IPS-NIHi7 (cell line): ENCODE data around the gene PERCC1.
A peak's percentile ranks its signal among the peaks of the same experiment; 100 is the strongest.

ENCODE experiments used
- DNase-seq: peaks from one replicate; pipeline ENCODE4 v3.0.0; 2012; ENCODE audit warnings: mixed read lengths; ENCODE audit errors: extremely low spot score

Gene PERCC1

DNA sequence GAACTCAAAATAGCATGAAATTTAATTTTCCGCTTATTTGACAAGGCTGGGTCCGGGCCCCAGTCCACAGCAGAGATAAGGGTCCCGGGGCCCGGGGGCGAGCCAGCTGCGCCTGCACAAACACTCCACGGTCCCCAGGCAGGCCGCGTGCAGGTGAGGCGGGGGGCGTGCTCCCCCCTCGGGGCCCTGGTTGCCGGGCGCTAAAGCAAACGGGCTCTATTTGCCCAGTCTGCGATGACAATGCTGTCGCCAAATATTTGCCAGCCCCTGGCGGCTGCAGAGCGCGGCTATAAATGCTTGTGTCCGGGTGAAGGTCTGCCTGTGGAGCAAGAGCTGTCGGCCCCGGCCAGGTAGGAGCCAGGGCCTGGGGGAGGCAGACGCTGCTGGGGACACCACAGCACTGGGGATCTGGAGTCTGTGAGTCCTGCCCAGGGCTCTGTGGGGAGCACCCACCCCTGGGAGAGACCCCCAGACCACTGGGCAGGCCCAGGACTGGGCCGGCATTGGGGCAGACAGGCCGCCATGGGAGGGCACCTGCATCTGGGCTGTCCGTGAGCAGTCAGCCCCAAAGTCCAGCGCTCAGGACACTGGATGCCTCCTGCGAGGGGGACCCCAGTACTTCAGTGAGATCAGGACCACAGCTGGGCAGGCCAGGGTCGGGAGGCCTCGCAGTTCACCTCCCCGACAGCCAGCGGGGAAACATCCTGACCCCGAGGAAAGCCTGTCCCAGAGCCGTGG lies at the start of gene PERCC1:
PERCC1 (plus strand) TSS at position 320 of the 738 bp plus-strand sequence. CDS start 1,516 bp downstream, outside the sequence.
- no peak for DNase-seq

GRCh38 chr16:1381612-1382406 lies 49.1 kb upstream of the PERCC1 start:
- DNase-seq: no peak

- no peak for DNase-seq
These were observed 47.3 kb upstream of the PERCC1 start for GRCh38 chr16:1383556-1383955.

DNA sequence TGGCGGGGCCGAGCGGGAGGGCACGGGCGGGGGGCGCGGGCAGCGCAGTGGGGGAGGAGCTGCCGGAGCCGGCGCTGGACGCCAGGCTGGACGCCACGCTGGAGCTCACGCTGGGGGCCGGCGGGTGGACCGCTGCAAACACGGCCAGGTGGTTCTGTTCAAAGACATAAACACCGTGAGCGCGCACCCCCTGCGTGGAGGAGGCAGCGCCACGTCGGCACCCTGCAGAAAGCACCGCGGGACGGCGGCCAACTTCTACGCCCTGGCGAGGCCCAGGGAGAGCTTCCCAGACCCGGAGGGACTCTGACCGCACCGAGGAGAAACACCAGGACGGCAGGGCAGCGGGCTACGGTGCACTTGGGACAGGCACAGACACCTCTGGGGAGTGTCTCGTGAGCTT lies 45.6 kb upstream of the PERCC1 start:
- DNase-seq: no peak

GRCh38 chr16:1387331-1387730 lies 43.5 kb upstream of the PERCC1 start:
- no peak for DNase-seq

GRCh38 chr16:1389762-1390161 lies 41.1 kb upstream of the PERCC1 start:
- DNase-seq: no peak

GRCh38 chr16:1390239-1390779 lies 40.6 kb upstream of the PERCC1 start:
- DNase-seq: no peak

GRCh38 chr16:1392826-1393225 lies 38.1 kb upstream of the PERCC1 start:
- no peak for DNase-seq

GRCh38 chr16:1393613-1394176 lies 37.2 kb upstream of the PERCC1 start:
- no peak for DNase-seq

DNA sequence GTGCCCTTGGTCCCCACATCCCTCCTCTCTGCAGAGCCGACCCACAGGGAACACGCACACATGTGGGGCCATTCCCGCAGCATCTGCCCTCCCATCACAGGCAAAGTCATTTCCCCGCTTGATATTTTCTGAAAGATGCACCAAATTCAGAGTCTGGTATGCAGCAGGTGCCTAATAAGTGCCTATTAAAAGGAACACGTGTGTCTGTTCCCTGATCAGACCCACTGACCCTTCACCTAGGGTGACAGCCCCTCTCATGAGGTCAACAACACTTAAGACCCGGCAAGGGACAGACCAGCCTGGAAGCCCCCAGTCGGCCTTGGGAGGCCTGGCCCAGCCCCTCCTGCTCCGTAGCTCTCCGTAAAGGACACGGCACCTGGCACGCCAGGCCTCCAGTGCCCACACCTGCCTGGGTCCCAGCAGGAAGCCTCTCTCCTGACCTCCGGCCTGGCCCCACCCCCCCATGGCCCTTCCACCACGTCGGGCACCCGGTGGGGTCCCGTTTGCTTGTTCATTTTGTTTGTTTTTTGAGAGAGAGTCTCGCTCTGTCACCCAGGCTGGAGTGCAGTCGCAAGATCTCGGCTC lies 36.4 kb upstream of the PERCC1 start:
- no peak for DNase-seq

GRCh38 chr16:1395444-1396031 lies 35.3 kb upstream of the PERCC1 start:
- DNase-seq: no peak

DNA sequence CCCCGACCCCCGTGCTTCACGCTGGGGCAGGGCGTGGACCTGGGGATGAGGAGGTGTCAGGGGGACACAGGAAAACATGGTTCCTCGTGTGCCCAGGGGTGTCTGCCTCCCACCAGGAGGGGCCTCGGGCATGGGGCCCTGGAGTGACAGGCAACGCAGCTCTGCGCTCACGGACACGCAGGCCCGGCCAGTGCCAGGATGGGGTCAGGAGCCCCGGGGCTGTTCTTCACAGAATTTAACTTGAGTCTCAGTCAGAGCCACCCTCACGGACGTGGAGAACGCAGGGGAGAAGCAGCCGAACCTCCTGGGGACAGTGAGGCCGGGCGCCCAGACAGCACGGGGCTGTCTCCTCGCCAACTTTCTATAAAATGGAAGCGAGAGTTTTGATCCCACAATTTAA lies 33.1 kb upstream of the PERCC1 start:
- no peak for DNase-seq

DNA sequence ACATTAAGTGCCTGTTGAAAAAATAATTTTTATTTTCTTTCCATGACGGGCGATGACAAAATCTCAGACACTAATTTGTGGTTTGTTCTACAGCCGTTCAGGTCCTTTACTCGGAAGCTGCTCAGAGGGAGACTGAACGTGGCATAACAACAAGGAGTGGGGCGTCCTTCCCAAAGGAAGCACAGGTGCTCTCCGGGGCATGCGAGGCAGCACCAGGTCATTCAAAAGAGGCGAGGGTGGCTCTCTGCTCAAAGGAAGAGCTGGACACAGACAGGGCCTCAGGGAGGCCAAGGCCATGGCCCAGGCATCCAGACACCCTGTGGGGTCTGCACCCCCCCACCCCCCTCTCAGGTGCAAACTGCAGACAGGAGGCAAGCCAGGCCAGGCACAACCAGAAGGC lies 32.5 kb upstream of the PERCC1 start:
- no peak for DNase-seq

DNA sequence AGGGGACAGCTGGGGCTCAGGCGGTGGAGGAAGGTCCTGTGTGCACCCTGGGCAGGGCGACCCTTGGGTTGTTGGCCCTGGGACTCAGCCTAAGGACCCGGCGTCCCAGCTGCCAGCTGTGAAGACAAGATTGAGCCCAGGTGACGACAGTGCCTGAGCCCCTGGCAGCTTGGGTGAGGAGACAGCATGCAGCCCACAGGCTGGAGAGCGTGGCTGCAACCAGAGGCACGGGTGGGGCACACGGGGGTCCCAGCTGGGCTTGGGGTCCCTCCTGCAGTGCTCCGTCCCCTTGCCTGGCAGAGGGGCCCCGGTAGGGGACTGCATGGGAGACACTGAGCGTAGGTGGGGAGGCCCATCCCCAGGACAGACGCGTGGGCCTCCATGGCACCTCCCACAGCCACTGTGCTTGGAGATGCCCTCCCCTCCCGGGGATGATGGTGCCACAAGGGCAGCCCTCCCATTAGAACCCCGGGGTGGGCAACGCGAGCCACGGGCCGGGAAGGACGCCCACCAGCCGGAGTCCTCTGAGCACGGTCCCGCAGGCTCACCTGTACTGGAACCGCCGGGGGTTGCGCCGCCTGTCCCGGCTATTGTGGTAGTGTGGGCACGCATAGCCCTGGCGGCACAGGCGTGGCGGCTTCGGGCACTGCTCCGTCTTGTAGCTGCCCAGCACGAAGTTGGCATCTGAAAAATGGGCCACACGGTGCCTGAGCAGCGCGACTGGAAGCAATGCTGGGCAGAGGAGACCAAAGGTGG lies 31.9 kb upstream of the PERCC1 start:
- no peak for DNase-seq

DNA sequence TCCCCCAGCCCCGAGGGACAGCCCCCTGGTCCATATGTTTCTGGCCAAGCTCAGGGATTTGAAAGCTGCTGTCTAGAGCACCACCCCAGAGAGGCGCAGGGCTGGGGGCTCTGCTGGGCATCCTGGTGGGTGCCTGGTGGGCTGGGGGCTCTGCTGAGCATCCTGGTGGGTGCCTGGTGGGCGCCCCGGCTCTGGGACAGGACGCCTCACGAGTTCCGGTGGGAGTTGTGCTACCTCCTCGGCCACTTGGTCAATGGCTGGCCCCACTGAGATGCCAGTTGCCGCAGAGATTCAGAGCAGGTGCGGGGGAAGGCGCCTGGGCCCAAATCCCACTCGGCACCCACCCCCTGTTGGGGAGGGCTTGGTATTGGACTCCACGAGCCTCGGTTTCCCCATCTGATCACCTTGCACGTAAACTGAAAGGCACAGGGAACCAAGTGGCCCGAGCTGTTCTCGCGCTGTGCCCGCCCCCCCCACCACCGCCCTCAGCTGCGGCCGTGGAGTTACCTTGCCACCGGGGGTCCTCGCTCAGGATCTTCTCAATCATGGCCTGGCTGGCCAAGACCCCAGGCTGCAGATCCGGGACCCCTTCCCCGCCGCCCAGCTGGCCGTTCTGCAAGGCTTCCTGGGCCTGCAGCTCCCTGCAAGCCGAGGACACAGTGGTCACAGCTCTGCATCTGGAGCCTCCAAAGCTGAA lies 29.7 kb upstream of the PERCC1 start:
- DNase-seq: no peak

DNA sequence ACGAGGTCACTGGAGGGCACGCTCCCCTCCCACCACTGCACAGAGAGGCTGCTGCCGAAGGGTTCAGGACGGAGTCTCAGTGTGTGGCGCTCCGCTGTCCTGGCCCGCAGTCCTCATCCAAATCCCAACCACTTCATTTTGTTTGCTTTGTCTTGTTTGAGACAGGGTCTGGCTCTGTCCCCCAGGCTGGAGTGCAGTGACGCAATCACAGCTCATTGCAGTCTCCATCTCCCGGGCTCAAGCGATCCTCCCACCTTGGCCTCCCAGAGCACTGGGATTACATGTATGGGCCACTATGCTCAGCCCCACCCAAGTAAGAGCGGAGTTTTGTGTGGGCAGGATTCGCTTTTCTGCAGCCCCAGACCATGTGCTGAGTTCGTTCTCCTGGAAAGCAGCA lies 29.1 kb upstream of the PERCC1 start:
- no peak for DNase-seq

DNA sequence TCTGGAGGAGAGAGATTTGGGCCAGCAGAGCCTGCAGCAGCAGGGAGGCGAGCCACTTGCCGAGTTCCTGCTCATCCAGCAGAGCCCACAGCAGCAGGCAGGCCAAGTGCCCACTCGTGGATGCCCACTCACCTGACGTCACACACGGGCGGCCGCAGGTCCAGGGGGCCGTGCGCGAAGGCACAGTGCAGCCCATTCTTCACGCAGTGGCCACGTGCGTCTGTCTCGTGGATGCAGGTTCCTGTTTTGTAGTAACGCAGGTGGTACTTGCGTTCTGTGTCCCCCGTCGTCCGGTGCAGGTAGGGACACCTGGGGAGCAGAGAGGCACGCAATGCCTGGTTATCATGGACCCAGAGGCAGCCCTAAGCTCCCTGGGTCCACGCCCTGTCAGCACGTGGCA lies 27.8 kb upstream of the PERCC1 start:
- no peak for DNase-seq

DNA sequence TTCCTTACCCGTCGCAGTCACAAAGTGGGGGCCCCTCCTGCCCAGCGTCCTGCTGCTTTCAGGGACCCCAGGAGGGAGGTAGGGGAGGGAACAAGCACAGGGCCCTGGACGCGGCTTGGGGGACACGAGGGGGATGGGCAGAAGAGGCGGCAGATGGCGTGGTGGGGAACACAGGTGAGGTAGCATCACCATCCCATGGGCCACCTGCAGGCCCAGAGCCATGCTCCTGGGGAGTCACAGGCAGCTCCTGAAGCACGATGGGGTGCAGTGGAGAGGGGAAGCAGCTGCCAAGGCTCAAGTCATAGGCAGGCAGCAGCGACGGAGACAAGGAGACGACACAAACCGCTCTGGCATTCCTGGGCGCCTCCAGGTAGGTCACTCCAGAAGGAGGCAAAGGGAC lies 27.1 kb upstream of the PERCC1 start:
- no peak for DNase-seq

DNA sequence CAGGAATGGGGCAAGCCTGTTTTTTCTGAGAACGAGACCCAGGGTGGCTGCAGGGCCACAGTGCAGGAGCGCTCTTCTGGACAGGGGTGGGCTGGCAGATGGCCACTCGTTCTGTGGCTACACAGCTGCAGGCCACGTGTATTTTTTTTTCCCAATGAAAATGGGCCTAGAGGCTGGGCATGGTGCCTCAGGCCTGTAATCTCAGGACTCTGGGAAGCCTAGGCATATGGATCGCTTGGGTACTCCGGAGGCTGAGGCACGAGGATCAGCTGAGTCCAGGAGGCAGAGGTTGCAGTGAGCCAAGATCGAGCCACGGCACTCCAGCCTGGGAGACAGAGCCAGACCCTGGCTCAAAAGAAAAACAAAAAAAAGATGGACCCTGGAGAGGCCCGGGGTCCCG lies 23.1 kb upstream of the PERCC1 start:
- DNase-seq: no peak

GRCh38 chr16:1408171-1408837 lies 22.6 kb upstream of the PERCC1 start:
- peak; percentile 98 for DNase-seq
